BLaER1 treated with 17β-estradiol and CSF1 and Interleukin-3, amounts not matched to agents 10 nM and 100 nM (cell line): ENCODE measurements around the gene ST6GALNAC3.
"Not testable (repeated sequence)": the region's sequence is repeated elsewhere in the genome, so short reads cannot be mapped to it uniquely, and the experiment has no call there.

Experiments
- H3K27ac ChIP-seq, 11 experiments: shearing (Covaris generic); formaldehyde crosslinking; 2 replicates each; pipeline ENCODE4 v1.8.1; 2022
- H3K27me3 ChIP-seq, 11 experiments: shearing (Covaris generic); formaldehyde crosslinking; 2 replicates each; pipeline ENCODE4 v1.8.1; 2022
- H3K36me3 ChIP-seq, 11 experiments: shearing (Covaris generic); formaldehyde crosslinking; 2 replicates each; pipeline ENCODE4 v1.8.1; 2022
- H3K4me1 ChIP-seq, 10 experiments: shearing (Covaris generic); formaldehyde crosslinking; 2 replicates each; pipeline ENCODE4 v1.8.1; 2022
- H3K4me2 ChIP-seq, 11 experiments: shearing (Covaris generic); formaldehyde crosslinking; 2 replicates each; pipeline ENCODE4 v1.8.1; 2022
- H3K4me3 ChIP-seq, 10 experiments: shearing (Covaris generic); formaldehyde crosslinking; 2 replicates each; pipeline ENCODE4 v1.8.1; 2022
- H3K9ac ChIP-seq, 11 experiments: shearing (Covaris generic); formaldehyde crosslinking; 2 replicates each; pipeline ENCODE4 v1.8.1; 2022
- H3K9me3 ChIP-seq, 11 experiments: shearing (Covaris generic); formaldehyde crosslinking; replicated peaks in 1 of 11; 2 replicates each; pipeline ENCODE4 v1.8.1; 2022
- H4K20me1 ChIP-seq, 11 experiments: shearing (Covaris generic); formaldehyde crosslinking; 2 replicates each; pipeline ENCODE4 v1.8.1; 2022
- Cebpa-rat ChIP-seq, 11 experiments: shearing (Covaris generic); IDR thresholded peaks; 2 replicates each; pipeline ENCODE4 v1.8.1; 2022

Gene ST6GALNAC3

DNA sequence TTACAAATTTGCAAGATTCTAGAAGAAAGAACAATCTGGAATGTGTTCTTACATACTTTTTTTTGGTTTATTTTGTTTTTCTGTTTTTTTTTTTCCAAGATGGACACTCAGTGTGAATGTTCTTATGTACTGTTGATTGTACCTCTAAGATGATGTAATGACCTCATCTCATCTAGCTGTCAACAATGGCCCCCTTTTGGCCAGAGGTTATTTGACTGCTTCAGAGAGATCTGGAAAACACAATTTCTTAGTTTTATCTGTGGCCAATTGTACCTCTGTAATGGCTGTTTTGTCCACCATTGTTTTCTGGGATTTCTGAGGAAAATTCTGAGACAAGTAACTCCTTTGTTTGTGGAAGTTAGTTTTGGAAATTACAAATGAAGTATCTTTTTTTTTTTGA, 38.9 kb downstream of the ST6GALNAC3 start:
- Histone ChIP-seq H3K36me3 (0 out of 22 replicates have a peak, but pooled peaks cover 0 to 7% (median 0%) of the 10 kb centered on the region in 11 experiments), H3K27me3 (no peaks in the 10 kb centered on the region), H3K4me1 (0 out of 20 replicates have a peak, but pooled peaks cover 0 to 8% (median 0%) of the 10 kb centered on the region in 10 experiments), H3K4me2 (no peak overlapping the region), H4K20me1 (peaks cover 0 to 49% (median 15%) of the 10 kb centered on the region in 11 experiments; a peak in 12 of 22 replicates), H3K9ac (no peak overlapping the region), H3K9me3 (peaks cover 0 to 15% (median 6%) of the 10 kb centered on the region in 11 experiments; a peak in 11 of 22 replicates), H3K4me3 (no peak overlapping the region), H3K27ac (no peak overlapping the region)
- TF ChIP-seq Cebpa-rat (IDR thresholded peaks at IDR 0.05) = no peak

- TF ChIP-seq Cebpa-rat (IDR thresholded peaks at IDR 0.05) = no peak
- Histone ChIP-seq H3K4me3 (no peak overlapping the region), H4K20me1 (peaks cover 0 to 55% (median 17%) of the 10 kb centered on the region in 11 experiments; a peak in 12 of 22 replicates), H3K36me3 (no peaks in the 10 kb centered on the region), H3K4me2 (no peak overlapping the region), H3K27me3 (no peaks in the 10 kb centered on the region), H3K9ac (no peak overlapping the region), H3K27ac (no peak overlapping the region), H3K4me1 (0 out of 20 replicates have a peak, but pooled peaks cover 0 to 5% (median 0%) of the 10 kb centered on the region in 10 experiments), H3K9me3 (peaks cover 0 to 15% (median 6%) of the 10 kb centered on the region in 11 experiments; a peak in 11 of 22 replicates)
These were observed 40.6 kb downstream of the ST6GALNAC3 start for GRCh38 chr1:76115171-76115570.

DNA sequence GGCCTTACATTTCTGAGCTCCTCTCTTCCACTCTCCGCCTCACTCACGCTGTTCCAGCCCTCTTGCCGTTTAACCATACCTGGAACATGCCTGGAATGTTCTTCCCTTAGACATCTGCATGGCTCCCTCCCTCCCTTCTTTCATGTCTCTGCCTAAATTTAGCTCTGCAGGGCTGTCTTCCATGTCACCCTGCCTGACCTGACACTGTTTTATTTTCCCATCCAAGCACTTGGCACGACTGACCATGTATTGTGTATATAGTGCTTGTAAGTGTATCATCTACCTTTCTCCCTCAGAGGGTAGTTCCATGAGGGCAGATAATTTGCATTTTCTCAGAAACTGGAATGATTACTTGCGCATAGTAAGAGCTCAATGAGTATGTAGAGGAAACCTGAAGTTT, 47.3 kb downstream of the ST6GALNAC3 start:
- no peak for TF ChIP-seq Cebpa-rat (IDR thresholded peaks at IDR 0.05)
- Histone ChIP-seq H3K27ac (no peak overlapping the region), H3K4me2 (no peak overlapping the region), H3K9ac (no peak overlapping the region), H4K20me1 (peaks cover 0 to 73% (median 22%) of the 10 kb centered on the region in 11 experiments; a peak in 12 of 22 replicates), H3K36me3 (peaks cover 0 to 15% (median 0%) of the 10 kb centered on the region in 11 experiments; a peak in 3 of 22 replicates), H3K4me3 (no peak overlapping the region), H3K9me3 (no peaks in the 10 kb centered on the region), H3K4me1 (peaks cover 0 to 22% (median 12%) of the 10 kb centered on the region in 10 experiments; a peak in 13 of 20 replicates), H3K27me3 (no peaks in the 10 kb centered on the region)

GRCh38 chr1:76122271-76122670, 47.7 kb downstream of the ST6GALNAC3 start:
- Histone ChIP-seq H4K20me1 (peaks cover 0 to 69% (median 22%) of the 10 kb centered on the region in 11 experiments; a peak in 12 of 22 replicates), H3K4me2 (no peak overlapping the region), H3K4me3 (no peak overlapping the region), H3K4me1 (peaks cover 0 to 22% (median 12%) of the 10 kb centered on the region in 10 experiments; a peak in 13 of 20 replicates), H3K27ac (no peak overlapping the region), H3K9me3 (no peaks in the 10 kb centered on the region), H3K27me3 (no peaks in the 10 kb centered on the region), H3K36me3 (peaks cover 0 to 15% (median 0%) of the 10 kb centered on the region in 11 experiments; a peak in 3 of 22 replicates), H3K9ac (no peak overlapping the region)
- no peak for TF ChIP-seq Cebpa-rat (IDR thresholded peaks at IDR 0.05)

GRCh38 chr1:76123411-76124064, 49.0 kb downstream of the ST6GALNAC3 start:
- Histone ChIP-seq H3K4me2 (0 out of 22 replicates have a peak overlapping the region, but pooled peaks of 1 of the 11 experiments have one; percentile 11), H3K36me3 (peaks cover 0 to 25% (median 6%) of the 10 kb centered on the region in 11 experiments; a peak in 10 of 22 replicates), H3K4me1 (peaks cover 0 to 22% (median 12%) of the 10 kb centered on the region in 10 experiments; a peak in 13 of 20 replicates), H4K20me1 (peaks cover 0 to 57% (median 22%) of the 10 kb centered on the region in 11 experiments; a peak in 10 of 22 replicates)
- not testable (repeated sequence) for H3K27ac ChIP-seq, H3K9ac ChIP-seq, H3K4me3 ChIP-seq, H3K27me3 ChIP-seq, H3K9me3 ChIP-seq

- no peaks in the 10 kb centered on the region for H3K27me3 ChIP-seq
- H3K9ac ChIP-seq = no peak overlapping the region
- peak overlapping the region in 3 of 11 experiments; percentile 11 to 23 (median 18); a peak in 2 of 22 replicates for H3K4me2 ChIP-seq
- H3K4me3 ChIP-seq = no peak overlapping the region
- peaks cover 0 to 32% (median 12%) of the 10 kb centered on the region in 11 experiments; a peak in 12 of 22 replicates for H3K36me3 ChIP-seq
- peaks cover 0 to 50% (median 22%) of the 10 kb centered on the region in 11 experiments; a peak in 10 of 22 replicates for H4K20me1 ChIP-seq
- peaks cover 0 to 22% (median 12%) of the 10 kb centered on the region in 10 experiments; a peak in 13 of 20 replicates for H3K4me1 ChIP-seq
- H3K27ac ChIP-seq = no peak overlapping the region
- peak in 3 of 11 experiments; percentile 23 to 54 (median 37); a peak in 2 of 22 replicates for TF ChIP-seq Cebpa-rat (IDR thresholded peaks at IDR 0.05)
- peaks cover 0 to 8% (median 0%) of the 10 kb centered on the region in 11 experiments; a peak in 2 of 22 replicates for H3K9me3 ChIP-seq
These were observed 49.6 kb downstream of the ST6GALNAC3 start for GRCh38 chr1:76124196-76124595.

DNA sequence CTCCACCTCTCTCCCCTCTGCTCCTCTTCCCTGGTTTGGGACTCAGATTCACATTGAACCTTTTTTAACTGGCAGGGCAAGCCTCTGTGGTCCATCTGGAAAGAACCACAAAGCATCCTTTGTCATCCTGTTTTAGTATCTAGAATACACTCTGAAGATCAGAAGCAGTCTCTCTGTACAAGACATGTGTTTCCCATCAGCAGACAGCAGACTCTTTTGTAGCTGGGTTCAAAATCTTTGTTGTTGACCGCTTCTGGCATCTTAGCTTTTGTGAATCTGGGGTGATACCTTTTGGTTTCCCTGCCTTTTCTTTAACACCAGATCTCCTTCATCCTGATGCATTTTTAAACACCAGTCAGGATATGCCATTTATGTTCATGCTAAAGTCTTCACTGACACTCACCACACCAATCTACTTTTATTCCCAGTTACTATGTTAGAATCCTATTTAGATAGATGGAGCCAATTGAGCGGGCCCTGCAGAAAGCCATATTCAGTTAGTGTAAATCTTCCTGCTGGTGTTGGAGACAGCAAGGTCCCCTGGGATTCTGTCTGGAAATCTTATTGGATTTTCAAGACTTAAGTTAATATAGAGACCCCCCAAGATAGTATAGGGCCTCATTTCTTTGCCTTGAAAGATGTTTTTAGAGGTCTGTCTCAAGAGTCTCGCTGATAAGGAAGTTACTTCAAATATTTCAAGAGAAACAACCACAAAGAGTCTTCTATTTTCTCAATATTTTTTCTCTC, 51.1 kb downstream of the ST6GALNAC3 start:
- TF ChIP-seq Cebpa-rat (IDR thresholded peaks at IDR 0.05) = no peak
- H3K9me3 ChIP-seq = peaks cover 0 to 23% (median 0%) of the 10 kb centered on the region in 11 experiments; a peak in 2 of 22 replicates
- H3K27me3 ChIP-seq = no peaks in the 10 kb centered on the region
- H3K4me3 ChIP-seq = no peak overlapping the region
- no peak overlapping the region for H3K27ac ChIP-seq
- H3K4me1 ChIP-seq = peaks cover 0 to 22% (median 12%) of the 10 kb centered on the region in 10 experiments; a peak in 13 of 20 replicates
- peaks cover 0 to 36% (median 14%) of the 10 kb centered on the region in 11 experiments; a peak in 9 of 22 replicates for H4K20me1 ChIP-seq
- peak overlapping the region in 9 of 11 experiments; percentile 3 to 50 (median 38); a peak in 15 of 22 replicates for H3K4me2 ChIP-seq
- no peak overlapping the region for H3K9ac ChIP-seq
- H3K36me3 ChIP-seq = peaks cover 0 to 43% (median 12%) of the 10 kb centered on the region in 11 experiments; a peak in 13 of 22 replicates

DNA sequence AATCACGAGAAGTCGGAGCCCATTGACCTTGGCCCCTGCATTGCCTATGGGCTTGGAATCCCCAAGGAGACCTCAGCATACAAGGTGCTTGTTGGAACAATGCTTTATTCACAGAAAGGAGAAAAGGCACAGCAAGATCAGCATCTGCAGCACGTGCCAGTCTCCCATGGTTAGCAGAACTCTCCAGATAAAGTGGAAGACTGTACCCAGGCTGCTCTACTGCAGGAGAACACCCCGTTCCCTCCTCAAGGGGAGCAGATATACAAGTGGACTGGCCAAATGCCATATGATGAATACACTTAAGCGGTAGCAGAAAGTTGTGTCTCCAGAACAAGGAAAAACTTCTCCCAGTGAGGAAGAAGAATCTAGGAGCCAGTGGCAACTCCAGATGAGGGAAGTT, 53.5 kb downstream of the ST6GALNAC3 start:
- Histone ChIP-seq H4K20me1 (peaks cover 0 to 12% (median 0%) of the 10 kb centered on the region in 11 experiments; a peak in 6 of 22 replicates), H3K4me2 (no peak overlapping the region), H3K9ac (no peak overlapping the region), H3K4me1 (peaks cover 0 to 22% (median 12%) of the 10 kb centered on the region in 10 experiments; a peak in 13 of 20 replicates), H3K9me3 (peaks cover 0 to 29% (median 0%) of the 10 kb centered on the region in 11 experiments; a peak in 4 of 22 replicates), H3K36me3 (peaks cover 0 to 46% (median 12%) of the 10 kb centered on the region in 11 experiments; a peak in 12 of 22 replicates), H3K27ac (no peak overlapping the region), H3K27me3 (no peaks in the 10 kb centered on the region), H3K4me3 (no peak overlapping the region)
- no peak for TF ChIP-seq Cebpa-rat (IDR thresholded peaks at IDR 0.05)
